ENCODE data around the gene RPL13A. TPM values are rescaled to one million over a fixed set of nuclear protein-coding genes. Genes with fewer than 3 reads are reported as not detected.
A peak's percentile ranks its signal among the peaks of the same experiment; 100 is the strongest.

Gene RPL13A
- total and polyA plus RNA-seq, 2 of the 4 experiments (the other 2 are of a cell fraction), result 1,477 to 2,069 TPM

DNA sequence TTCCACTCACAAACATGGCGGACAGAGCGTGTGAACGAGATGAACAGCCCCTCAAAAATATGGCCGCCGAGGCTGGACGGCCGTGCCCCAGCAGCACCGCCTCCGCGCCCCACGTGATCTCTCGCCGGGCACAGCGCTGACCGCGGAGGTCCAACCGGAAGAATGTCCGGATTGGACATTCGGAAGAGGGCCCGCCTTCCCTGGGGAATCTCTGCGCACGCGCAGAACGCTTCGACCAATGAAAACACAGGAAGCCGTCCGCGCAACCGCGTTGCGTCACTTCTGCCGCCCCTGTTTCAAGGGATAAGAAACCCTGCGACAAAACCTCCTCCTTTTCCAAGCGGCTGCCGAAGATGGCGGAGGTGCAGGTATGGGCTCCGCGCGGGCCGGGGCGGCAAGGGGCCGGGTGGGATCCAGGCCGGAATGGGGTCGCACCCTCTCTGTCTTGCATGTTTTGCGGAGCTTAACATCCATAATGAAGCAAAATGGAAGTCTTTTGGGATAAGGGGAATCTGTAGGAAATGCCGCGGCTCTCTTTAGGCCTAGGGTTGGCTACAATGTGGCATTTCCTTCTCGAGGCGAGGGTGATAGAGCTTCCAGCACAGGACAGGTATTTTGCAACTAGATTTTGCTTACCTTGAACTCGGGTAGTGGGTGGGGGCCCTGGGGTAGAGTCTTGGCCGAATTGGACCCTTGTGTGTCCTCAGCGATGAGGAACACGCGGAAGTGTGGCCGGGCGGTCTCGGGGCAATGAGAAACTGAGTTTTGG lies at the start of gene RPL13A (continued):
- no peak for TF ChIP-seq RCOR1 (IDR thresholded peaks at IDR 0.05; ENCODE audit: insufficient replicate concordance, low read length)
- TF ChIP-seq BHLHE40 (IDR thresholded peaks at IDR 0.05; ENCODE audit: low read depth, low read length), result 0 out of 2 replicates have a peak, but pooled peaks have one; percentile 19
- TF ChIP-seq CHD1 (IDR thresholded peaks at IDR 0.05; ENCODE audit: low read depth, low read length), result peak; percentile 96
- TF ChIP-seq MXI1 (IDR thresholded peaks at IDR 0.05; ENCODE audit: borderline replicate concordance, low read depth, low read length), result peak; percentile 55; the same call in 1 of the 2 replicates
- no peak for TF ChIP-seq SMC3 (IDR thresholded peaks at IDR 0.05; ENCODE audit: low read depth, low read length)

DNA sequence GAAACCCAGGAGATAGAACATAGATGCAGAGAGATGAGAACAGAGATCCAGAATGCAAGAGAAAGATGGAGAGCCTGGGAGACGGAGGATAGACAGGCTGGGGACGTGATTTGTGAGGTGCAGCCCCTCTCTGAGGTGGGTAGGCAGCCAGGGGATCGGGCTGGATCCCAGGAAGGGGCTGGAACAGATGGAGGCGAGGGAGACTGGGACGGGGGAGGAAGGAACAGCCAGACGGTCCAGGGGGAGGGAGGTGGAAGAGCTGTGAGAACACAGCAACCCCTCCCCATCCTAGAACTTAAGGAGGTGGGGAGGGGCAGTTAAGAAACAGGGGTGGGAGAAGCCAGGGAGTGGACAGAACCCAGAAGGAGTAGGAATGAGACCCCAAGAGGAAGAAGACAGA lies 49.1 kb upstream of the RPL13A start:
- TF ChIP-seq, protein P1, sequence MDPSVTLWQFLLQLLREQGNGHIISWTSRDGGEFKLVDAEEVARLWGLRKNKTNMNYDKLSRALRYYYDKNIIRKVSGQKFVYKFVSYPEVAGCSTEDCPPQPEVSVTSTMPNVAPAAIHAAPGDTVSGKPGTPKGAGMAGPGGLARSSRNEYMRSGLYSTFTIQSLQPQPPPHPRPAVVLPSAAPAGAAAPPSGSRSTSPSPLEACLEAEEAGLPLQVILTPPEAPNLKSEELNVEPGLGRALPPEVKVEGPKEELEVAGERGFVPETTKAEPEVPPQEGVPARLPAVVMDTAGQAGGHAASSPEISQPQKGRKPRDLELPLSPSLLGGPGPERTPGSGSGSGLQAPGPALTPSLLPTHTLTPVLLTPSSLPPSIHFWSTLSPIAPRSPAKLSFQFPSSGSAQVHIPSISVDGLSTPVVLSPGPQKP (IDR thresholded peaks at IDR 0.05; ENCODE audit: borderline replicate concordance, low read depth, low read length), result no peak
- TF ChIP-seq, protein P2, sequence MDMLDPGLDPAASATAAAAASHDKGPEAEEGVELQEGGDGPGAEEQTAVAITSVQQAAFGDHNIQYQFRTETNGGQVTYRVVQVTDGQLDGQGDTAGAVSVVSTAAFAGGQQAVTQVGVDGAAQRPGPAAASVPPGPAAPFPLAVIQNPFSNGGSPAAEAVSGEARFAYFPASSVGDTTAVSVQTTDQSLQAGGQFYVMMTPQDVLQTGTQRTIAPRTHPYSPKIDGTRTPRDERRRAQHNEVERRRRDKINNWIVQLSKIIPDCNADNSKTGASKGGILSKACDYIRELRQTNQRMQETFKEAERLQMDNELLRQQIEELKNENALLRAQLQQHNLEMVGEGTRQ (IDR thresholded peaks at IDR 0.05; ENCODE audit: low read depth, low read length), result no peak
- no peak for TF ChIP-seq CEBPB (IDR thresholded peaks at IDR 0.05; ENCODE audit: low read depth, low read length)
- no peak for TF ChIP-seq RCOR1 (IDR thresholded peaks at IDR 0.05; ENCODE audit: insufficient replicate concordance, low read length)
- TF ChIP-seq BHLHE40 (IDR thresholded peaks at IDR 0.05; ENCODE audit: low read depth, low read length), result no peak
- no peak for TF ChIP-seq FOS (IDR thresholded peaks at IDR 0.05; ENCODE audit: low read depth, low read length)
- H3K4me1 ChIP-seq (ENCODE audit: control insufficient read depth, insufficient read depth, low read length), result no peaks in the 10 kb centered on the region
- in situ Hi-C loops (cut with MboI; ENCODE audit: low sequenced_read_pairs), result loop anchor here (10.0 kb wide), 1 partner anchor 173 kb away; no protein-coding TSS in a partner anchor
- peaks cover 89% of the 10 kb centered on the region for H3K27me3 ChIP-seq (ENCODE audit: control insufficient read depth, insufficient read depth, low read length)
- intact Hi-C loops (cut with micrococcal nuclease), result no loop called here
- no peak overlapping the region for H2AK9ac ChIP-seq (replicated peaks; ENCODE audit: low read depth, low read length, poor library complexity)
- no TSS peak for BruUV-seq (replicated peaks)
- POLR2A ChIA-PET (ENCODE audit: unreplicated experiment), result no interaction called here
- H3K79me1 ChIP-seq (ENCODE audit: low read depth in 1 of 2, low read length in 2 of 2), result no peaks in the 10 kb centered on the region
- H3K23ac ChIP-seq (ENCODE audit: low read depth, low read length), result no peak overlapping the region
- DNase-seq (no peak), ATAC-seq (ENCODE audit: low read depth) (no peak)
- no peak overlapping the region for H2AFZ ChIP-seq (replicated peaks; ENCODE audit: low read length, poor library complexity)
- WGBS, 2 experiments (ENCODE audit: extremely low coverage in 2 of 2, insufficient read length in 1 of 2), result 7% methylated on average over 2 of the region's 6 CpGs; no CpG with 5 or more reads in 1 of the 2 experiments
- dilution Hi-C loops (cut with HindIII; ENCODE audit: low sequenced_read_pairs, unreplicated experiment), result no loop called here
- H3K27ac ChIP-seq (ENCODE audit: insufficient read depth, low read length), result no peak overlapping the region
- H3K56ac ChIP-seq (ENCODE audit: extremely low read depth, insufficient read depth, low read length), result no peak overlapping the region
- H2BK20ac ChIP-seq (ENCODE audit: low read depth, low read length), result no peak overlapping the region
- no peak overlapping the region for H3K4me3 ChIP-seq (ENCODE audit: insufficient read depth, low read depth, low read length)
- CTCF ChIA-PET, result no interaction called here
- peaks cover 5% of the 10 kb centered on the region for H3K9me3 ChIP-seq (ENCODE audit: control insufficient read depth, insufficient read depth, low read length)
- H2BK15ac ChIP-seq (ENCODE audit: low read depth, low read length), result no peak overlapping the region
- no peak overlapping the region for H3K9ac ChIP-seq (ENCODE audit: low read depth, low read length)
- H3K9me1 ChIP-seq (ENCODE audit: insufficient read depth, low read length), result no peaks in the 10 kb centered on the region
- H4K8ac ChIP-seq (ENCODE audit: low read depth in 2 of 2, low read length in 2 of 2), result no peak overlapping the region
- H3K4me2 ChIP-seq (ENCODE audit: low read depth, low read length), result no peak overlapping the region
- no peaks in the 10 kb centered on the region for H3K36me3 ChIP-seq (ENCODE audit: control insufficient read depth, insufficient read depth, low read length)
- no peak overlapping the region for H2AK5ac ChIP-seq (ENCODE audit: low read depth, low read length)
- H3K4ac ChIP-seq (ENCODE audit: low read depth, low read length), result no peak overlapping the region
- no peak overlapping the region for H4K91ac ChIP-seq (ENCODE audit: insufficient read depth, low read depth, low read length)
- H4K20me1 ChIP-seq (ENCODE audit: insufficient read depth, low read length), result peaks cover 3% of the 10 kb centered on the region; the same call in 1 of the 2 replicates
- no peak overlapping the region for H3K18ac ChIP-seq (ENCODE audit: low read depth, low read length)
- no peak overlapping the region for H4K5ac ChIP-seq (ENCODE audit: low read depth, low read length)
- H3K14ac ChIP-seq (replicated peaks; ENCODE audit: low read depth, low read length), result no peak overlapping the region
- H2BK5ac ChIP-seq (ENCODE audit: low read depth, low read length, poor library complexity, severe bottlenecking), result no peak overlapping the region
- no peak overlapping the region for H2BK120ac ChIP-seq (ENCODE audit: low read depth, low read length)
